Endothelial cell (in vitro differentiated cells): ENCODE data around the gene VAV2. TPM values are rescaled to one million over a fixed set of nuclear protein-coding genes. Genes with fewer than 3 reads are reported as not detected.

Source experiments
- DNase-seq: peaks from one replicate; pipeline ENCODE4 v3.0.0; 2021; ENCODE audit warnings: low spot score
- H3K27ac Mint-ChIP-seq: one replicate; pipeline ENCODE4 v1.8.0; 2021; ENCODE audit warnings: mixed read lengths, inconsistent platforms; ENCODE audit not compliant: unreplicated experiment
- H3K27me3 Mint-ChIP-seq: one replicate; pipeline ENCODE4 v1.8.0; 2021; ENCODE audit warnings: mild to moderate bottlenecking, moderate library complexity, mixed read lengths, inconsistent platforms; ENCODE audit not compliant: unreplicated experiment
- H3K36me3 Mint-ChIP-seq: one replicate; pipeline ENCODE4 v1.8.0; 2021; ENCODE audit warnings: mild to moderate bottlenecking, low read depth, mixed read lengths, inconsistent platforms; ENCODE audit not compliant: unreplicated experiment
- H3K4me1 Mint-ChIP-seq: one replicate; pipeline ENCODE4 v1.8.0; 2021; ENCODE audit warnings: mild to moderate bottlenecking, mixed read lengths, inconsistent platforms; ENCODE audit not compliant: unreplicated experiment
- H3K4me3 Mint-ChIP-seq: one replicate; pipeline ENCODE4 v1.8.0; 2021; ENCODE audit warnings: mild to moderate bottlenecking, mixed read lengths, inconsistent platforms; ENCODE audit not compliant: unreplicated experiment
- H3K9me3 Mint-ChIP-seq: one replicate; pipeline ENCODE4 v1.8.0; 2021; ENCODE audit warnings: mixed read lengths, inconsistent platforms; ENCODE audit not compliant: unreplicated experiment
- total RNA-seq: library from RNA; stranded (reverse); fragmentation: NEBNext Ultra II Directional; extraction: Animal tissue kit (Norgen Biotek cat#: 25700); gene quantifications from one replicate; pipeline ENCODE4 v1.2.1, GENCODE V29; 2021; ENCODE audit not compliant: unreplicated experiment
- TF ChIP-seq, protein P1 (sequence below): fragments of 200-600 bp; sonication (generic); IDR thresholded peaks from one replicate; pipeline ENCODE4 v1.5.0; 2021; ENCODE audit warnings: antibody characterized with exemption; ENCODE audit not compliant: unreplicated experiment

VAV2 gene
- total RNA-seq, 1 donor from 2014 or later = 27.2 TPM

DNA sequence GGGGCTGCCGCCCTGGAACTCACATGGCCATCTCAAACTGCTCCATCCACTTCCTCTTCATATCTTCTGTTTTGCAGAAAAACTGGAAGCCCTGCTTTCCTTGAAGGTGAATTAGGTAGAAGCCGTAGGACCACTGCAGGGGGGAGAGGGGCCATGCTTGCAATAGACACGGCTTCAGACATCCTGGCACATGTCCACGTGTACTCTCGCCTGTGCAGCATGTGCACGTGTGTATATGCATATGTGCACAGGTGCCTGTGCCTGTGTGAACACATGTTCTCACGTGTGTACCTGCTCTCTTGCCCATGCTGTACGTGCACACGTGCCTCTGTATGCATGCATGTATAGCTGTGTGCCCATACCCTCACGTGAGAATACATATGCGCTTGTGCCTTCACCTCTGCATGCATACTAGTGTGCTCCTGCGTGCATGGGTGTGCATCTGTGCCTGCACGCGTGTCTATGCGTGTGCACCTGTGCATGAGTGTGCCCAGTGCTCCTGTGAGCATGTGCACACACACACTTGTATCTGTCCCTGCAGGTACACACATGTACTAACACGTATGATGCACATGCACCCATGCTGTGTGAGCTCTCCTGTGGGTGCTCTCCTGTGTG lies 206.3 kb downstream of the VAV2 start:
- H3K9me3 Mint-ChIP-seq = no peaks in the 10 kb centered on the region
- H3K27me3 Mint-ChIP-seq = peaks cover 15% of the 10 kb centered on the region
- no peak overlapping the region for H3K4me3 Mint-ChIP-seq
- peaks cover 7% of the 10 kb centered on the region for H3K4me1 Mint-ChIP-seq
- H3K36me3 Mint-ChIP-seq = peaks cover 6% of the 10 kb centered on the region
- H3K27ac Mint-ChIP-seq = no peak overlapping the region
- TF ChIP-seq, protein P1, sequence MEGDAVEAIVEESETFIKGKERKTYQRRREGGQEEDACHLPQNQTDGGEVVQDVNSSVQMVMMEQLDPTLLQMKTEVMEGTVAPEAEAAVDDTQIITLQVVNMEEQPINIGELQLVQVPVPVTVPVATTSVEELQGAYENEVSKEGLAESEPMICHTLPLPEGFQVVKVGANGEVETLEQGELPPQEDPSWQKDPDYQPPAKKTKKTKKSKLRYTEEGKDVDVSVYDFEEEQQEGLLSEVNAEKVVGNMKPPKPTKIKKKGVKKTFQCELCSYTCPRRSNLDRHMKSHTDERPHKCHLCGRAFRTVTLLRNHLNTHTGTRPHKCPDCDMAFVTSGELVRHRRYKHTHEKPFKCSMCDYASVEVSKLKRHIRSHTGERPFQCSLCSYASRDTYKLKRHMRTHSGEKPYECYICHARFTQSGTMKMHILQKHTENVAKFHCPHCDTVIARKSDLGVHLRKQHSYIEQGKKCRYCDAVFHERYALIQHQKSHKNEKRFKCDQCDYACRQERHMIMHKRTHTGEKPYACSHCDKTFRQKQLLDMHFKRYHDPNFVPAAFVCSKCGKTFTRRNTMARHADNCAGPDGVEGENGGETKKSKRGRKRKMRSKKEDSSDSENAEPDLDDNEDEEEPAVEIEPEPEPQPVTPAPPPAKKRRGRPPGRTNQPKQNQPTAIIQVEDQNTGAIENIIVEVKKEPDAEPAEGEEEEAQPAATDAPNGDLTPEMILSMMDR = no peak
- no peak for DNase-seq

DNA sequence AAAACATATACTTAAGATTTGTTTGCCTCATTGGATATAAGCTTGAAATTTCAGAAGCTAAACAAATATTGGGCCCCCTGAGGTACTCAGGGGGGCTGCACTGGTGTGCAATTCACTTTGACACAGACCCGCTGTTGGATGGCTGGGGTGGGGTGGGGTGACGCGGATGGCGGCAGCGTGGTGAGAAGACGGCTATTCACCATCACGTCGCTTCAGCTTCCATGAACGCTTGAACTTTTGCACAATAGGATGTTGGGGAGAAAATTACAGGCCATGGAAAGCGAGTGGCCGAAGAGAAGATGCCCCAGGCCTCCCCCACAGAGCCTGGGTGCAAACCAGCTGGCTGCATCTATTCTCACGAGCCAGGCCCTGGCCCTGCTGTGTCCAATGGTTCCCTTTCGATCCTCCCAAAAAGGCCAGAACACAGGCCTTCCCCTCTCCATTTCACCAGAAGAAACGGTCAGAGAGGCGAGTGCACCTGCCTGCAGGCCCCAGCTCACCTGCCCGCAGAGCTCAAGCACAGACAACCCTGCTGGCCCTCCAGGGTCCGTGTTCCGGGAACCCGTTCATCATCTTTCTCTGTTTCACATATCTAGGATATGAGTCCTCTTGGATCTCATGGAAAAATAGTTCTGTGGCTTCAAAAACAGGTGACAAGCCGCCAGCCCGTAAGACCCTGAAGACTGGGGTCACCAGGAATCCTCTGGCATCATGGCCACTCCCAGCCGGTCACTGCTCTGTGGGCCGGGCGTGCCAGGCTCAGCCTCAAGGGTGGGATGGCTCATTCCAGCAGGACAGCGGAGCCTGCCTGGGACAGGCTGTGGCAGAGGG lies 207.2 kb downstream of the VAV2 start:
- TF ChIP-seq, protein P1 = no peak
- Mint-ChIP-seq H3K4me3 (no peak overlapping the region), H3K27ac (no peak overlapping the region), H3K27me3 (peaks cover 12% of the 10 kb centered on the region), H3K36me3 (peaks cover 6% of the 10 kb centered on the region), H3K9me3 (no peaks in the 10 kb centered on the region), H3K4me1 (peaks cover 7% of the 10 kb centered on the region)
- no peak for DNase-seq

DNA sequence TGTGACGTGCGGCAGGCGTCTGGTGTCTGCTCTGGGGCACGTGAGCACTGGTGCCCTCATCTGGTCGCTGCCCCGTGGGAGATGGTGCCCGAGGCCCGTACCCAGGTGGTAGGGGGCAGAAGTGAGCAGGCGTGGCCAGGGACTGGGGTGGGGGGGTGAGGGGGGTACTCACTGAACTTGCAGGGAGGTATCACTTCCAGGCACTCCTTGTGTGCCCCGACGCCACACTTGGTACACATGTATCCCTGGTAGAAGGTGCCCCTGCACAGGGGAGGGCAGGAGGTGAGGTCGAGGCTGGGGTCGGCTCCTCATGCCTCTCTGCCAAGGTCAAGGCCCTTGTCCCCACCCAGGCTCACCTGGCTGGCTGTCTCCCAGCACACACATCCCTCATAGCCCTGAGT lies 208.8 kb downstream of the VAV2 start:
- H3K4me1 Mint-ChIP-seq = peaks cover 3% of the 10 kb centered on the region
- H3K36me3 Mint-ChIP-seq = peaks cover 10% of the 10 kb centered on the region
- H3K27ac Mint-ChIP-seq = no peak overlapping the region
- H3K27me3 Mint-ChIP-seq = peaks cover 11% of the 10 kb centered on the region
- no peak overlapping the region for H3K4me3 Mint-ChIP-seq
- DNase-seq = no peak
- H3K9me3 Mint-ChIP-seq = no peaks in the 10 kb centered on the region
- TF ChIP-seq, protein P1 = no peak

DNA sequence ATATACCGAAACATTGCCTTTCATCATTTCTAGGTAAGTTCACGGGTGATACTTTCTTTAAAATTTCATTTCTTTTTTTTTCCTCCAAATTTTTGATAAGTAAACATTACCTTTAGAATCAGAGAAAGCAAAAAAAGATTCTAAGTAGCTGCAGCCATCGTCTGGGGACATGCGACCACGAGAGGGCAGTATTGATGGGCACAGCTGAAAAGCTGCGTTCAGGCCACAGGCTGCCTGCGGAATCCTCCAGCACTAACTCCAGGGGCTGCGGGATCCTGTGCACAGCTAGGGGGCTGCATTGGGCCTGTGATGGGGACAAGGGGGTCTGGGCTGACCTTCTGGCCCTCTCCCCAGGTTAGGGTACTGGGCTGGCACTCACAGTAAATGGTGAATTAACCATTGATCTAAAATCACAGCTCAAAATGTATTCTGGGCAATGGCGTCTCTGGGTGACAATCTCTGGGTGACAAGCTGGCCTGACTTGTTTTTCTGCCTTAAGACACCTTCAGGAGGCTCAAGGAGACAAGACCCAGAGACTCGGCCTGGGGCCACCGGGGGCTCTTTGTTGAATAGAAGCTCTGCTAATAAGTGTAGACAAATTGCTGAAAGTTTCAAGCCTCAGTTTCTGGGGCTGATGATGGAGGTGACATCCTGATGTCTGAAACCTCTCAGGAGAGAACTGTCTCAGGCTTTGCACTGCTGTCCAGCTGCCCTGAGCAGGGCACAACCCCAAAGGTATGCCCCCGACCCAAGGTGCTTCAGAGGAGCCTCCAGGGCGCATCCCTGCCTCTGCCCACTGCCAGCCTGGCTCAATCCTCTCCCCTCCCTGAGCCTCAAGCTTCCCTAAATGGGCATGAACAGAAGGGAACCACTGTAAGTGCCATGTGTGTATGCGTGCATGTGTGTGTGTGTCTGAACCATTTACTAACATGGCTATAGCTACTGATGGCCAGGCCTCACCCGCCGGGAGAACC lies 209.7 kb downstream of the VAV2 start:
- TF ChIP-seq, protein P1 = peak; percentile 69
- Mint-ChIP-seq H3K4me1 (peaks cover 3% of the 10 kb centered on the region), H3K36me3 (peaks cover 10% of the 10 kb centered on the region), H3K4me3 (no peak overlapping the region), H3K27ac (no peak overlapping the region), H3K27me3 (peaks cover 11% of the 10 kb centered on the region), H3K9me3 (no peaks in the 10 kb centered on the region)
- DNase-seq = peak; percentile 83
